CD14-positive monocyte (primary cell): ENCODE measurements around the gene RBSN. TPM values are rescaled to one million over a fixed set of nuclear protein-coding genes. Genes with fewer than 3 reads are reported as not detected.

ENCODE experiments used
- DNase-seq, 3 donors: peaks; one replicate each; pipeline ENCODE4 v3.0.0-alpha.2; 2011 to 2022
- H2AFZ ChIP-seq: 2 replicates; pipeline ENCODE4 v1.6.0; 2012; ENCODE audit warnings: mild to moderate bottlenecking, low read depth, low read length, inconsistent platforms; ENCODE audit not compliant: insufficient read depth, poor library complexity, severe bottlenecking
- H3K27ac ChIP-seq, 2 donors: 1 replicate in 1 of 2; 2 replicates in 1 of 2; pipeline ENCODE4 v1.5.1; 2012 to 2013; ENCODE audit warnings: low read length in 2 of 2, control low read depth in 1 of 2, inconsistent platforms in 1 of 2, low read depth in 1 of 2, mild to moderate bottlenecking in 1 of 2
- H3K27me3 ChIP-seq, 2 donors: one replicate each; pipeline versions ENCODE4 v1.6.0 to v1.6.1; 2011 to 2013; ENCODE audit warnings: low read length in 2 of 2; ENCODE audit not compliant: control insufficient read depth in 2 of 2, insufficient read depth in 2 of 2
- H3K36me3 ChIP-seq, 2 donors: replicated peaks in 1 of 2; 1 replicate in 1 of 2; 2 replicates in 1 of 2; pipeline versions ENCODE4 v1.5.1 to v1.6.1; 2012 to 2013; ENCODE audit warnings: low read length in 2 of 2, control low read depth in 1 of 2, inconsistent platforms in 1 of 2, mild to moderate bottlenecking in 1 of 2; ENCODE audit not compliant: insufficient read depth in 2 of 2, control insufficient read depth in 1 of 2
- H3K4me1 ChIP-seq, 2 donors: 1 replicate in 1 of 2; 2 replicates in 1 of 2; pipeline versions ENCODE4 v1.5.1 to v1.6.1; 2012 to 2013; ENCODE audit warnings: low read length in 2 of 2, control low read depth in 1 of 2, inconsistent platforms in 1 of 2, mild to moderate bottlenecking in 1 of 2, moderate library complexity in 1 of 2; ENCODE audit not compliant: insufficient read depth in 2 of 2, control insufficient read depth in 1 of 2
- H3K4me2 ChIP-seq: replicated peaks from 2 replicates; pipeline ENCODE3; 2012; ENCODE audit warnings: low read length, moderate library complexity, mild to moderate bottlenecking; ENCODE audit not compliant: poor library complexity, severe bottlenecking; ENCODE audit errors: extremely low read depth
- H3K4me3 ChIP-seq, 3 experiments: fragments of 200-600 bp in 1 of 3; sonication (generic) in 1 of 3; replicated peaks in 1 of 3; 1 replicate in 2 of 3; 2 replicates in 1 of 3; pipeline ENCODE4 v1.5.1; 2011 to 2013; ENCODE audit warnings: low read length in 3 of 3, mild to moderate bottlenecking in 3 of 3, control low read depth in 2 of 3, low read depth in 2 of 3, inconsistent platforms in 1 of 3, moderate library complexity in 1 of 3
- H3K79me2 ChIP-seq: 2 replicates; pipeline ENCODE4 v1.6.0; 2012; ENCODE audit warnings: mild to moderate bottlenecking, control low read depth, inconsistent platforms, low read length, moderate library complexity; ENCODE audit not compliant: insufficient read depth
- H3K9ac ChIP-seq: 2 replicates; pipeline ENCODE4 v1.6.0; 2017; ENCODE audit warnings: low read length, mild to moderate bottlenecking; ENCODE audit not compliant: insufficient read depth, poor library complexity, severe bottlenecking
- H3K9me3 ChIP-seq, 2 donors: replicated peaks in 1 of 2; 1 replicate in 1 of 2; 2 replicates in 1 of 2; pipeline versions ENCODE4 v1.5.1 to v1.6.1; 2012 to 2013; ENCODE audit warnings: low read length in 2 of 2, control low read depth in 1 of 2; ENCODE audit not compliant: control insufficient read depth in 1 of 2, insufficient read depth in 1 of 2
- H4K20me1 ChIP-seq: 2 replicates; pipeline ENCODE4 v1.6.0; 2012; ENCODE audit warnings: mild to moderate bottlenecking, low read length, control low read depth, moderate library complexity; ENCODE audit not compliant: insufficient read depth
- H3K27ac Mint-ChIP-seq, 7 donors: one replicate each; pipeline ENCODE4 v1.8.0; 2020; ENCODE audit warnings: mild to moderate bottlenecking in 7 of 7, mixed read lengths in 7 of 7, moderate library complexity in 6 of 7, inconsistent platforms in 2 of 7
- H3K27me3 Mint-ChIP-seq, 3 donors: one replicate each; pipeline ENCODE4 v1.8.0; 2021 to 2022; ENCODE audit warnings: low read depth in 3 of 3, mild to moderate bottlenecking in 3 of 3, mixed read lengths in 3 of 3, moderate library complexity in 3 of 3, inconsistent platforms in 1 of 3
- H3K36me3 Mint-ChIP-seq, 2 donors: one replicate each; pipeline ENCODE4 v1.8.0; 2020; ENCODE audit warnings: mixed read lengths in 2 of 2, inconsistent platforms in 1 of 2, mild to moderate bottlenecking in 1 of 2
- H3K4me1 Mint-ChIP-seq: one replicate; pipeline ENCODE4 v1.8.0; 2020; ENCODE audit warnings: mild to moderate bottlenecking, mixed read lengths
- H3K4me3 Mint-ChIP-seq, 2 donors: one replicate each; pipeline ENCODE4 v1.8.0; 2020; ENCODE audit warnings: mild to moderate bottlenecking in 2 of 2, mixed read lengths in 2 of 2, moderate library complexity in 1 of 2
- H3K9me3 Mint-ChIP-seq, 7 donors: one replicate each; pipeline ENCODE4 v1.8.0; 2020 to 2022; ENCODE audit warnings: mixed read lengths in 7 of 7, mild to moderate bottlenecking in 6 of 7, moderate library complexity in 6 of 7, inconsistent platforms in 2 of 7
- CTCF ChIP-seq: fragments of 200-600 bp; IDR thresholded peaks from one replicate; pipeline ENCODE4 v1.8.0; 2022; ENCODE audit warnings: antibody characterized with exemption, mild to moderate bottlenecking
- WGBS: methylation state at CpG from one replicate; pipeline ENCODE4 v1.1.5; 2013; ENCODE audit warnings: missing lambda C conversion rate; ENCODE audit not compliant: insufficient coverage; 5-methylcytosine and 5-hydroxymethylcytosine counted together
- intact Hi-C, 2 donors: fragments of 100-400 bp; cut with micrococcal nuclease; formaldehyde crosslinking; loops; one replicate each; pipeline versions ENCODE4 v1.15.0 to v1.15.1; 2023
- polyA plus RNA-seq, 3 donors: library from polyadenylated mRNA; depleted of rRNA in 1 of 3; unstranded in 2 of 3; stranded (reverse) in 1 of 3; fragments of 300-500 nt in 2 of 3; fragments of >200 nt in 1 of 3; fragmentation: Illumina TruSeq in 2 of 3; gene quantifications; 1 replicate in 2 of 3; 2 replicates in 1 of 3; pipeline ENCODE4 v1.2.3, GENCODE V29; 2012 to 2021

Gene RBSN
- polyA plus RNA-seq, 3 donors, result 6.7 to 10.1 (median 8.1) TPM

- Mint-ChIP-seq H3K4me3 (no peak overlapping the region), H3K36me3 (peaks cover 91 to 95% of the 10 kb centered on the region in 2 donors), H3K27ac (no peak overlapping the region), H3K4me1 (no peaks in the 10 kb centered on the region), H3K27me3 (peaks cover 0 to 1% (median 0%) of the 10 kb centered on the region in 3 donors), H3K9me3 (no peaks in the 10 kb centered on the region)
- H3K79me2 ChIP-seq, result no peaks in the 10 kb centered on the region
- no peak overlapping the region for H3K4me3 ChIP-seq
- H4K20me1 ChIP-seq, result no peaks in the 10 kb centered on the region
- no peak overlapping the region for H3K4me2 ChIP-seq
- 92% methylated on average over 8 of the region's 11 CpGs for WGBS
- peaks cover 94 to 100% of the 10 kb centered on the region in 2 donors for H3K36me3 ChIP-seq
- H3K27ac ChIP-seq, result no peak overlapping the region
- no peak for DNase-seq
- no peak overlapping the region for H3K9ac ChIP-seq
- no peak overlapping the region for H2AFZ ChIP-seq
- H3K27me3 ChIP-seq, result no peaks in the 10 kb centered on the region
- H3K9me3 ChIP-seq, result no peaks in the 10 kb centered on the region
- no peaks in the 10 kb centered on the region for H3K4me1 ChIP-seq
- intact Hi-C loops, result no loop called here
- TF ChIP-seq CTCF, result no peak
These were observed 55.4 kb downstream of the RBSN start for GRCh38 chr3:15043408-15044171.

GRCh38 chr3:15042936-15043335 is 56.0 kb downstream of the RBSN start:
- H2AFZ ChIP-seq, result no peak overlapping the region
- no peak overlapping the region for H3K4me3 Mint-ChIP-seq
- peaks cover 95 to 100% of the 10 kb centered on the region in 2 donors for H3K36me3 ChIP-seq
- no peaks in the 10 kb centered on the region for H4K20me1 ChIP-seq
- no peak overlapping the region for H3K4me2 ChIP-seq
- H3K4me3 ChIP-seq, result no peak overlapping the region
- no peaks in the 10 kb centered on the region for H3K79me2 ChIP-seq
- H3K9me3 ChIP-seq, result no peaks in the 10 kb centered on the region
- intact Hi-C loops, result no loop called here
- TF ChIP-seq CTCF, result no peak
- H3K27me3 Mint-ChIP-seq, result peaks cover 0 to 1% (median 0%) of the 10 kb centered on the region in 3 donors
- H3K27ac Mint-ChIP-seq, result no peak overlapping the region
- H3K36me3 Mint-ChIP-seq, result peaks cover 93 to 96% of the 10 kb centered on the region in 2 donors
- H3K4me1 Mint-ChIP-seq, result no peaks in the 10 kb centered on the region
- no peaks in the 10 kb centered on the region for H3K27me3 ChIP-seq
- H3K9ac ChIP-seq, result no peak overlapping the region
- H3K27ac ChIP-seq, result no peak overlapping the region
- WGBS, result no CpG with 5 or more reads among the region's 3 CpGs
- H3K4me1 ChIP-seq, result no peaks in the 10 kb centered on the region
- DNase-seq, result no peak
- no peaks in the 10 kb centered on the region for H3K9me3 Mint-ChIP-seq
